K562 treated with DMSO at 1 percent for 4 hours (cell line): Measurements from ENCODE around the gene LY86. TPM values are rescaled to one million over a fixed set of nuclear protein-coding genes. Genes with fewer than 3 reads are reported as not detected.

Source experiments
- total RNA-seq: library from RNA; unstranded; fragments of 300-600 nt; gene quantifications from 2 replicates; pipeline ENCODE4 v1.2.3, GENCODE V29; 2022; ENCODE audit not compliant: insufficient read depth

Gene LY86
- not detected in 2 replicates for total RNA-seq

GRCh38 chr6:6588064-6588923, at the start of gene LY86:
LY86 (plus strand) TSS chr6:6588720; CDS start chr6:6588735, 15 bp downstream.

